Measurements from ENCODE around the gene RALGAPA1. TPM values are rescaled to one million over a fixed set of nuclear protein-coding genes. Genes with fewer than 3 reads are reported as not detected.
A peak's percentile ranks its signal among the peaks of the same experiment; 100 is the strongest.

Gene RALGAPA1
- total RNA-seq, 1 experiment from 2014 or later: 31.7 TPM

GRCh38 chr14:35810963-35811362, 1.9 kb upstream of the RALGAPA1 start:
- no peak for TF ChIP-seq ZNF512 (CRISPR knock-in tag; IDR thresholded peaks at IDR 0.05; ENCODE audit: borderline replicate concordance)
- TF ChIP-seq JAZF1 (CRISPR knock-in tag; IDR thresholded peaks at IDR 0.05): no peak
- Mint-ChIP-seq H3K9me3 (peaks cover 5% of the 10 kb centered on the region), H3K27me3 (ENCODE audit: low read depth) (peaks cover 5% of the 10 kb centered on the region), H3K4me3 (no peak overlapping the region), H3K36me3 (no peaks in the 10 kb centered on the region), H3K4me1 (peaks cover 15% of the 10 kb centered on the region), H3K27ac (no peak overlapping the region)
- no peak for ATAC-seq
- DNase-seq (ENCODE audit: low spot score): no peak
- ChIA-PET CTCF (no interaction called here), POLR2A (no interaction called here)

GRCh38 chr14:35809597-35809996, 502 bp upstream of the RALGAPA1 start:
- ChIA-PET POLR2A (interaction anchor here (1.4 kb wide), 1 partner anchor 17 kb away, joined by 12 read pairs; the partner anchor contains the start of gene BRMS1L), CTCF (interaction anchor here (1.0 to 5.1 kb wide), 3 partner anchors 8 to 371 kb away, joined by 3 to 25 read pairs (median 7); partner anchors contain the start of gene BRMS1L)
- peaks cover 5% of the 10 kb centered on the region for H3K27me3 Mint-ChIP-seq (ENCODE audit: low read depth)
- TF ChIP-seq IRF1 (CRISPR knock-in tag; IDR thresholded peaks at IDR 0.05) (no peak), ZNF263 (CRISPR knock-in tag; IDR thresholded peaks at IDR 0.05; ENCODE audit: low read depth) (no peak)
- DNase-seq (ENCODE audit: low spot score) (no peak), ATAC-seq (no peak)
- H3K36me3 Mint-ChIP-seq: no peaks in the 10 kb centered on the region
- peaks cover 5% of the 10 kb centered on the region for H3K9me3 Mint-ChIP-seq
- no peak overlapping the region for H3K27ac Mint-ChIP-seq
- H3K4me3 Mint-ChIP-seq: peak overlapping the region; percentile 95
- peaks cover 15% of the 10 kb centered on the region for H3K4me1 Mint-ChIP-seq

- Mint-ChIP-seq H3K27me3 (ENCODE audit: low read depth) (peaks cover 5% of the 10 kb centered on the region), H3K36me3 (no peaks in the 10 kb centered on the region), H3K9me3 (peaks cover 5% of the 10 kb centered on the region), H3K4me1 (peaks cover 15% of the 10 kb centered on the region), H3K4me3 (peak overlapping the region; percentile 95), H3K27ac (peak overlapping the region; percentile 76)
- CTCF ChIA-PET: interaction anchor here (1.5 to 5.1 kb wide), 2 partner anchors 10 to 14 kb away, joined by 9 to 25 read pairs; no protein-coding TSS in a partner anchor
- peak; percentile 32 for DNase-seq (ENCODE audit: low spot score)
- POLR2A ChIA-PET: interaction anchor here (1.4 to 2.5 kb wide), 2 partner anchors 18 kb away, joined by 9 to 12 read pairs; partner anchors contain the start of gene BRMS1L
- TF ChIP-seq ZNF232 (CRISPR knock-in tag; IDR thresholded peaks at IDR 0.05) (no peak), SP1 (CRISPR knock-in tag; conservative IDR thresholded peaks at IDR 0.05) (0 out of 2 replicates have a peak, but pooled peaks have one; percentile 32)
- 0 out of 2 replicates have a peak, but pooled peaks have one; percentile 5 for ATAC-seq
Measured at GRCh38 chr14:35808076-35808637, 938 bp downstream of the RALGAPA1 start.

- peak overlapping the region; percentile 3; the same call in 1 of the 2 replicates for H3K27ac Mint-ChIP-seq
- ChIA-PET CTCF (interaction anchor here (1.5 to 5.1 kb wide), 2 partner anchors 10 to 15 kb away, joined by 9 to 25 read pairs; no protein-coding TSS in a partner anchor), POLR2A (interaction anchor here (2.5 kb wide), 1 partner anchor 19 kb away, joined by 9 read pairs; the partner anchor contains the start of gene BRMS1L)
- peak overlapping the region; percentile 95 for H3K4me3 Mint-ChIP-seq
- DNase-seq (ENCODE audit: low spot score): no peak
- 0 out of 2 replicates have a peak, but pooled peaks cover 2% of the 10 kb centered on the region for H3K36me3 Mint-ChIP-seq
- H3K9me3 Mint-ChIP-seq: peaks cover 1% of the 10 kb centered on the region
- TF ChIP-seq GABPB1 (CRISPR knock-in tag; IDR thresholded peaks at IDR 0.05) (peak; percentile 59; the same call in 1 of the 2 replicates), HMGA2 (CRISPR knock-in tag; IDR thresholded peaks at IDR 0.05) (no peak), TEAD4 (CRISPR knock-in tag; IDR thresholded peaks at IDR 0.05) (no peak)
- H3K4me1 Mint-ChIP-seq: peaks cover 15% of the 10 kb centered on the region
- ATAC-seq: no peak
- H3K27me3 Mint-ChIP-seq (ENCODE audit: low read depth): peaks cover 5% of the 10 kb centered on the region
Measured at GRCh38 chr14:35807131-35807961, 1.7 kb downstream of the RALGAPA1 start.

All from WTC11 (cell line).